HS-27A (cell line): Measurements from ENCODE around the gene ATXN7L3.
A peak's percentile ranks its signal among the peaks of the same experiment; 100 is the strongest.

Source experiments
- DNase-seq: peaks from one replicate; pipeline ENCODE4 v3.0.0-alpha.2; 2012; ENCODE audit warnings: low read depth, missing footprints

Gene ATXN7L3

DNA sequence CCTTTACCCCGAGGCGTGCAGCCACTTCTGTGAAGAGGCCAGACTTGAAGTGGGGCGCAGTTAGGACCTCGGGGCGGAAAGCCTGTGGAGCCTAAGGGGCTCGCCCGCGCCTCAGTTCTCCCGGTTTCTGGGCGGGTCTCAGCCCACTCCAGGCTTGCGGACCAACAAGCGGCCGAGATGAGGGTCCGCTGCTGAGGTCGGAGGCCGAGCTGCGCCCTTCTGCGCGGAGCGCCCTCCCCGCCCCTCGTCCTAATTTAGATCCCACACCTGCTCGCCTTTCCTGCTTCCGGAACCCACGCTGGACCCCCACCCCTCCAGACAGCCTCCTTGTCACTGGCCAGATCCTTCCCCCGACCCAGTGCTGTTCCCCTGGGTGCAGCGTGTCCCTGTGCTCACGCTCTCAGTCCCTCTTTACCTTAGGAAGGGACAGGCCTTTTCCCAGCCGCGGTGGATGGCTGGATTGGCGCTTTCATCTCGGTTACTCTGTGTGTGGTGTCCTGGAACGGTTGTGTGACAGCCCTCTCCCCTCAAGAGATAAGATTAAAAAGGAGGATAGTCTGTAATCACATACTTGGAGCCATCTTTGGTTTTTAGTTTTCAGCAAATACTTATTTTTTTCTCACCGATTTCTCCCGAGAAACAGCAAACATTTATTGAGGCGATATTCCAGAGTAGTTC lies 933 bp upstream of the ATXN7L3 start:
- DNase-seq, result no peak

DNA sequence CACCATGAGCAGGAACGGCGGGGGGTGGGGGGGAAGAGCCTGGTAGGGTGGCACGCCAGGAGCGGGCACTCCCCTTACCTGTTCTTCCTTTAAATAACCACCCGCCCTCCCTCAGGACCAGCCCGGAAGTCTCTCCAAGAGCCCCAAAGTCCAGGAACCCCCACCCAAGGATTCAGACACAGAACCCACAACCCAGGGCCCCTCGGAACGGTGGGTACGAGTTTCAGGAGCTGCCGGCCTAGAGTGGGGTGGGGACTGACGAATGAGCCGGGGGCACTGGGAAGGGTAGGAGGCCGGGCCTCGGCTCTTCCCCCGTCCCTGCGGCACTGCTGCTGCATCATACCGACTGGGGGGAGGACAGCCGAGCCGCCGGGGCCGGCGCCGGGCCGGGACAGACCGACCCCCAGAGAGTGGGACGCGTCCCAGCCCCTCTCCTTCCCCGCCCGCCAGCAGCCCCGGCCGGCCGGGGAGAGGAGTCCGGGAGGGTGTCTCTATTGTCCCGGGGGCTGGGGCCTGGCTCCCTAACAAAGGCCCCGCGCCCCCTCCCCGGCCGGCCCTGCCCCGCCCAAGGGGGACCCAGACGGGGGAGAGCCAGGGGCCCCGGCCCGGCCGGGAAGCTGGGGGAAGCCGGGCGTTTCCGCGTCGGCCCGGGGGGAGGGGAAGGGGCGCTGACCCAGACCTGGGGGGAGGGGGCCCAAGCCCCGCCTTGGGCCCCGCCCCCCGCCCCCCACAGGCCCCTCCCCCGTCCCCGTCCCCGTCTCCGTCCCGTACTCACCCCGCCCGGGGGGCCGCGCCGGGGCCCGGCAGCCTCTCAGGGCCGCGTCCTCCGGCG lies 747 bp downstream of the ATXN7L3 start:
- DNase-seq, result no peak

- DNase-seq, result no peak
Measured at GRCh38 chr17:44197980-44198720, 1.5 kb downstream of the ATXN7L3 start.

DNA sequence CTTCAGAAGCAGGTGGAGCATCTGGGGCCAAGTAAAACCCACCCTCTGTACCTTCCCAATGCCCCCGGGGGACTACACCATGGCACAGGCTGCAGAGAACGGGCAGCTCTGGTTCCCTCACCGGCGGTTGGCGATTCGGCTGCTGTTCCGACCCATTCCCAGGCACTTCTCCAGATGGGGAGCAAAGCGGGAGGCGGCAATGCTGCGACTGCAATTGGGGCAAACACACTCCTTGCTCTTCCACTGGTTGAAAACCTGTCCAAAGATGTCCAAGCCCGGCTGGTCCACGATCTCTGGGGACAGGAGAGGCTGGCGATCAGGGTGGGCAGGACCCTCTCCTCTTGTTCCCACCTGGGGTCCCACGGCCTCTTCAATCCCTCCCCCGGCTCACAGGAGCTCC lies 2.6 kb downstream of the ATXN7L3 start:
- DNase-seq, result no peak

GRCh38 chr17:44193326-44194084 lies 6.2 kb downstream of the ATXN7L3 start:
- no peak for DNase-seq

DNA sequence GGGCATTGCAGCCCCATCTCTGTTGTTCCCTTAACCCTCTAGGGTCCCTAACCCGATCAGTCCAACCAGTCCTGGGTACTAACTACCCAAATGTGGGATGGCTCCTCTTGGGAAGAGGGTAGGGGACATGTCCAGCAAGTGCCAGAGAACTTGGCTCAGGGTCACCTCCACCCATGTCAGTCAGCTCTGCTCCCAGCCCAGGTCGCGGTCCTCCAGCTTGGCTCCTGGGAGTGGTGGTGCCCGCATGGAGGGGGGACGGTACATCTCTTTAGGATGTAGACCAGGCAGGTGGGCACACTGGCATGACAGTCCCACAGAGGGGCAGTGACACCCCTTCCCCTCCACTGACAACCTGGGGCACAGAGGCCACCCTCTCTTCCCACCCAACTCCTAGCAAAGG lies 6.9 kb downstream of the ATXN7L3 start:
- DNase-seq, result no peak

GRCh38 chr17:44191941-44192496 lies 7.7 kb downstream of the ATXN7L3 start:
- no peak for DNase-seq

GRCh38 chr17:44191369-44191768 lies 8.3 kb downstream of the ATXN7L3 start:
- no peak for DNase-seq

GRCh38 chr17:44190481-44190880 lies 9.2 kb downstream of the ATXN7L3 start:
- DNase-seq, result no peak

- no peak for DNase-seq
Measured at GRCh38 chr17:44188576-44189403, 10.9 kb downstream of the ATXN7L3 start.

DNA sequence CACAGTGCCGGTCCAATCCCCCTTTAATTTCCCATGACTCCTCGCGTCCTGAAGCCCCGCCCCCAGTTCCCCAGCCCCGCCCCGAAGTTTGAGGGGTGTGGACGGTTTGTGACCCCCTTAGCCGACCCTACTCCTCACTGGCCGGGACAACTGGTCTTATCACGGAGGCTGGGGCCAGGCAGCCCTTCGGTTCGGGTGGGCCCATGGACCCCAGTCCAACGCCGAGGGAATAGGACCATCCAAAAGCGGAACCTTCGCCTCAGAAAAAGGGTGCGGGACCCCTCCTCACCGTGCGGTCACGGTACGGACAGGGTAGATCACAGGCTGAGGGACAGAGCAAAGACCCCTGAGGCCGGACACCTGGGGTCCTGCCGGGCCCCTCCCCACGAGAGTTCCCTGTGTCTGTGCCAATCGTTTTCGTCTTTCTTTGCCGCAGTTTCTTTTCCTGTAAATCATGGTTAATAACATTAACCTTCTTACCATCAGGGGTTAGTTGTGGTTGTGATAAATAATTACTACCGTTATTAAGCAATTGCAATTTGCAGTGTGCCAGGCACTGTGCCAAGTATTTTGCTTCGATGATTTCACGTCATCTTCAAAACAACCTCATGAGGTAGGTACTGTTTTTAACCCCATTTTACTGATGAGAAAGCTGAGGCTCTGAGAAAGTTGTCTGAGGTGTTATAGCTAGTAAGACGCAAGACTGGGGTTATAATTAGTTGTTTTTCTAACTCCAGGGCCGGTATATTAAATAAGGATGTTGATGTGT lies 12.4 kb downstream of the ATXN7L3 start:
- no peak for DNase-seq

DNA sequence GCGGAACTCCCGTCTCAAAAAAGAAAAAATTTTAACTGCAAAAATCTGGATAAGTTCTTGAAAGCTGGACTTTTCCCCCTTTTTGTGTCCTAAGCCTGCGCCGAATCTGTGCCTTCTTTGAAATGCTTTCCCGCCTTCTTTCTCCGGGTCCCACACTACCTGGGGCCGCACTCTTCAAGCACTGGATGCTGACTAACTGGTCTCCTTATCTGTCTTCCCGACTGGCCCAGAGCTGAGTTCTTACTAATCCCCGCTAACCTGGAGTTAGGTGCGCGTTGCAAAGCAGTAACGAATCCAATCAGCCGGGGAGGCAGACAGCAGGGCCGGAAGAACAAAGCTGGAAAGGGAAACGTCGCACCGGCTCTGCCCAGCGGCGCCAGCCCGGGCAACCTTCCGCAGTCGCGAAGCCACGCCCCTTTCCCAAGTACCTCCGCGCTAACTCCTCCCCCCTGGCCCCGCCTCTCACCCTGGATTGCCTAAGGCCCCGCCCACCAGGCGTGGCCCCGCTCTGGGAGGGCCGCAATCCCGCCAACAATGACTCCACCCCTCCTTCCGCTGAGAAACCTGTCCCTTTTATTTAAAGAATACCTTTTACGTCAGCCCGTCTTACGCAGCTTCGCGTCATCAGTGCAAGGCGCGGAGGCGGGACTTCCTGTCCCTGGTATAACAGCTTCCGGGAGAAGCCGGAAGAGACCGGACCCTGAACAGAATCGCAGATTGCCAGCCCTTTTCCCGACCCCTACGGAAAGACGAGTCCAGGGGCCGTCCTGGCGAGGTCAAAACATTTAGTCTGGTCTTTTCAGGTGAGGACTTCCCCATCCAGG lies 13.2 kb downstream of the ATXN7L3 start, which contains the start of gene TMUB2:
Gene TMUB2, plus strand, starts transcription at position 666 of the 824 bp plus-strand sequence. CDS start 737 bp downstream, outside the sequence.
- DNase-seq, result peak; percentile 87

- DNase-seq, result no peak
Measured at GRCh38 chr17:44184212-44184810, 15.4 kb downstream of the ATXN7L3 start.

DNA sequence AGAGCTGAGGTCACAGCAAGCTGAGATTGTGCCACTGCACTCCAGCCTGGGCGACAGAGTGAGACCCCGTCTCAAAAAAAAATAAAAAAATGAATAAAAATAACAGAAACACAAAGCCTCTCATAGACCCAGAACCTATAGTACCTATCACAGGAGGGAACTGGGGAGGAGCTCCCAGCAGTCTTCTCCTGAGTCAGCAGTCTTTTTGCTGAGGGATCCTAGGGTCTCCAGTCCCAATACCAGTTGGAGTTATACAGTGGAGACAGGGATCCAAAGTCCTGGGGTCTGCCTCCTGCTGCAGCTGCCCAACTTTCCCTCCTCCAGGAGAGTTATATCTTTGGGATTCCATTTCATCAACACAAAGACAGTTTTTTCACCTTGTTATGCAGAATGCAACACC lies 16.7 kb downstream of the ATXN7L3 start:
- no peak for DNase-seq

- no peak for DNase-seq
Measured at GRCh38 chr17:44178133-44178532, 21.6 kb downstream of the ATXN7L3 start.

- no peak for DNase-seq
Measured at GRCh38 chr17:44177640-44178039, 22.0 kb downstream of the ATXN7L3 start.

DNA sequence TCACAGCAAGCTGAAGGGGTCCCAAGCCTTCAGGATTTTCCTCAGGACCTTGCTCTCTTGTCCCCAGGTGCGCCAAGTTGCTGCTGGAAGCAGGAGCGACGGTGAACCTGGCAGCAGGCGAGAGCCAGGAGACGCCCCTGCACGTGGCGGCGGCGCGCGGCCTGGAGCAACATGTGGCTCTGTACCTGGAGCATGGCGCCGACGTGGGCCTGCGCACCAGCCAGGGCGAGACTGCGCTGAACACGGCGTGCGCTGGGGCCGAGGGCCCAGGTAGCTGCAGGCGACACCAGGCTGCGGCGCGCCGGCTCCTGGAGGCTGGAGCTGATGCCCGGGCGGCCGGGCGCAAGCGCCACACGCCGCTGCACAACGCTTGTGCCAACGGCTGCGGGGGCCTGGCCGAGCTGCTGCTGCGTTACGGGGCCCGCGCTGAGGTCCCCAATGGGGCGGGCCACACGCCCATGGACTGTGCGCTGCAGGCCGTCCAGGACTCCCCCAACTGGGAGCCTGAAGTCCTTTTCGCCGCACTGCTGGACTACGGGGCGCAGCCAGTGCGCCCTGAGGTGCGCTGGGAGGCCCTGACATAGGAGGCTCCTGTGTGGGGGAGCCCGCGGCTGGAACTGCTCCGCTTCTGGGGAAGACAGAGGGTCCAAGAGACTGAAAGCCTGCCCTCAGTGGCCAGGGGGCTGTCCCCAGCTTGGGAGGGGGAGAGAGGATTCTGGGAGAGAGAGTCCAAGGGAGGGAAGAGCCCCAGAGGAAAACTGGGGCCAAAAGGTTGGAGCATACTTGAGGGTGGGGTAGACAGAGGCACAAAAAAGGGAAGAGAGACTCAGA lies 22.8 kb downstream of the ATXN7L3 start:
- no peak for DNase-seq

GRCh38 chr17:44176257-44176656 lies 23.4 kb downstream of the ATXN7L3 start:
- no peak for DNase-seq
